ENCODE results near the gene RHOJ. TPM values are rescaled to one million over a fixed set of nuclear protein-coding genes. Genes with fewer than 3 reads are reported as not detected.

Gene RHOJ
- total RNA-seq, 1 donor from 2014 or later, result 65.9 TPM

GRCh38 chr14:63205044-63205575, 867 bp downstream of the RHOJ start:
- DNase-seq (ENCODE audit: low read depth in 2 of 2), result no peak

GRCh38 chr14:63205866-63206265, 1.6 kb downstream of the RHOJ start:
- peak; percentile 68 to 85 for DNase-seq (ENCODE audit: low read depth in 2 of 2)

- peak in 1 of 2 donors; percentile 56 for DNase-seq (ENCODE audit: low read depth in 2 of 2)
Observed at GRCh38 chr14:63209160-63209559, 4.9 kb downstream of the RHOJ start.

GRCh38 chr14:63210812-63211211, 6.6 kb downstream of the RHOJ start:
- peak in 1 of 2 donors; percentile 52 for DNase-seq (ENCODE audit: low read depth in 2 of 2)

- DNase-seq (ENCODE audit: low read depth in 2 of 2), result no peak
Observed at GRCh38 chr14:63212209-63212608, 8.0 kb downstream of the RHOJ start.

GRCh38 chr14:63212776-63213500, 8.7 kb downstream of the RHOJ start:
- DNase-seq (ENCODE audit: low read depth in 2 of 2), result peak in 1 of 2 donors; percentile 60

- peak in 1 of 2 donors; percentile 90 for DNase-seq (ENCODE audit: low read depth in 2 of 2)
Observed at GRCh38 chr14:63214417-63215196, 10.4 kb downstream of the RHOJ start.

- no peak for DNase-seq (ENCODE audit: low read depth in 2 of 2)
Observed at GRCh38 chr14:63220526-63220925, 16.3 kb downstream of the RHOJ start.

GRCh38 chr14:63223596-63223995, 19.4 kb downstream of the RHOJ start:
- no peak for DNase-seq (ENCODE audit: low read depth in 2 of 2)

GRCh38 chr14:63224196-63224595, 20.0 kb downstream of the RHOJ start:
- no peak for DNase-seq (ENCODE audit: low read depth in 2 of 2)

GRCh38 chr14:63228217-63228616, 24.0 kb downstream of the RHOJ start:
- peak in 1 of 2 donors; percentile 66 for DNase-seq (ENCODE audit: low read depth in 2 of 2)

GRCh38 chr14:63229330-63230059, 25.3 kb downstream of the RHOJ start:
- peak in 1 of 2 donors; percentile 84 for DNase-seq (ENCODE audit: low read depth in 2 of 2)

GRCh38 chr14:63231766-63232165, 27.5 kb downstream of the RHOJ start:
- peak; percentile 63 to 74 for DNase-seq (ENCODE audit: low read depth in 2 of 2)

- DNase-seq (ENCODE audit: low read depth in 2 of 2), result no peak
Observed at GRCh38 chr14:63237791-63238190, 33.5 kb downstream of the RHOJ start.

- no peak for DNase-seq (ENCODE audit: low read depth in 2 of 2)
Observed at GRCh38 chr14:63240221-63240620, 36.0 kb downstream of the RHOJ start.

GRCh38 chr14:63241096-63241495, 36.9 kb downstream of the RHOJ start:
- DNase-seq (ENCODE audit: low read depth in 2 of 2), result no peak

- DNase-seq (ENCODE audit: low read depth in 2 of 2), result no peak
Observed at GRCh38 chr14:63243646-63244045, 39.4 kb downstream of the RHOJ start.

GRCh38 chr14:63245893-63246292, 41.6 kb downstream of the RHOJ start:
- DNase-seq (ENCODE audit: low read depth in 2 of 2), result peak in 1 of 2 donors; percentile 88

- DNase-seq (ENCODE audit: low read depth in 2 of 2), result peak; percentile 53 to 77
Observed at GRCh38 chr14:63248211-63248610, 44.0 kb downstream of the RHOJ start.

GRCh38 chr14:63249092-63249491, 44.8 kb downstream of the RHOJ start:
- peak in 1 of 2 donors; percentile 72 for DNase-seq (ENCODE audit: low read depth in 2 of 2)

GRCh38 chr14:63257299-63257698, 53.1 kb downstream of the RHOJ start:
- DNase-seq (ENCODE audit: low read depth in 2 of 2), result no peak

GRCh38 chr14:63262446-63262845, 58.2 kb downstream of the RHOJ start:
- no peak for DNase-seq (ENCODE audit: low read depth in 2 of 2)

Measured in dermis microvascular lymphatic vessel endothelial cell (primary cell).